GM12878 (cell line): ENCODE data around the gene SHROOM1. TPM values are rescaled to one million over a fixed set of nuclear protein-coding genes. Genes with fewer than 3 reads are reported as not detected.

Source experiments
- ATAC-seq: fragments of 200-7000 bp; cut with Tn5 transposase; 3 replicates; pipeline ENCODE4 v1.9.1; 2020; ENCODE audit warnings: mild to moderate bottlenecking, moderate library complexity
- BruUV-seq: library from RNA; stranded (reverse); fragments of 400-500 nt; replicated peaks from 2 replicates; lab custom pipeline; 2021; lab: Mats Ljungman, UMichigan
- CTCF ChIA-PET: fragments of 300-600 bp; sonication (Branson Sonifier 250); formaldehyde crosslinking; extraction: SDS; loops from one replicate; lab custom pipeline; 2021; ENCODE audit warnings: inconsistent platforms; lab: Yijun Ruan, JAX
- POLR2A ChIA-PET: fragments of 350-600 bp; formaldehyde crosslinking; extraction: SDS; loops from one replicate; lab custom pipeline; 2021; ENCODE audit warnings: inconsistent platforms; lab: Charles Lee
- RAD21 ChIA-PET: fragments of 300-600 bp; sonication (Branson Sonifier 250); formaldehyde crosslinking; loops from one replicate; lab custom pipeline; 2023; ENCODE audit warnings: antibody characterized with exemption; ENCODE audit not compliant: unreplicated experiment; lab: Charles Lee
- SMC1A ChIA-PET: fragments of 300-600 bp; sonication (Branson Sonifier 250); formaldehyde crosslinking; loops from one replicate; lab custom pipeline; 2023; ENCODE audit not compliant: unreplicated experiment, uncharacterized antibody; lab: Charles Lee
- DNase-seq: peaks from one replicate; pipeline ENCODE4 v3.0.0-alpha.2; 2011; ENCODE audit warnings: low read depth, low spot score
- FAIRE-seq: peaks from 3 replicates; lab custom pipeline; 2011; peaks lifted over from hg19 to GRCh38; lab: Jason Lieb, UNC
- H2AFZ ChIP-seq: 2 replicates; pipeline ENCODE4 v1.6.0; 2011; ENCODE audit warnings: low read depth, low read length, control low read depth; ENCODE audit not compliant: control insufficient read depth
- H3K27ac ChIP-seq: 2 replicates; pipeline ENCODE4 v1.5.1; 2011; ENCODE audit warnings: control low read depth; ENCODE audit not compliant: control insufficient read depth, insufficient read depth
- H3K27me3 ChIP-seq, 2 experiments: replicated peaks in 1 of 2; 2 replicates each; pipeline versions ENCODE4 v1.6.0 to v1.6.1; 2011; ENCODE audit warnings: low read length in 1 of 2; ENCODE audit not compliant: control insufficient read depth in 2 of 2, insufficient read depth in 2 of 2
- H3K36me3 ChIP-seq, 2 experiments: 2 replicates each; pipeline ENCODE4 v1.5.1; 2011; ENCODE audit warnings: low read length in 1 of 2; ENCODE audit not compliant: control insufficient read depth in 2 of 2, insufficient read depth in 2 of 2
- H3K4me1 ChIP-seq: 2 replicates; pipeline ENCODE4 v1.6.1; 2011; ENCODE audit warnings: mild to moderate bottlenecking, low read length, moderate library complexity, mixed read lengths; ENCODE audit not compliant: control insufficient read depth, insufficient read depth
- H3K4me2 ChIP-seq: 2 replicates; pipeline ENCODE4 v1.6.0; 2011; ENCODE audit warnings: control low read depth; ENCODE audit not compliant: control insufficient read depth, insufficient read depth
- H3K4me3 ChIP-seq: fragments of 200-600 bp; sonication (generic); 2 replicates; pipeline ENCODE4 v1.5.1; 2016
- H3K79me2 ChIP-seq: 2 replicates; pipeline ENCODE4 v1.6.0; 2011; ENCODE audit warnings: low read length; ENCODE audit not compliant: control insufficient read depth, insufficient read depth
- H3K9ac ChIP-seq: 2 replicates; pipeline ENCODE4 v1.8.0; 2011; ENCODE audit warnings: low read length, control low read depth, mixed read lengths; ENCODE audit not compliant: control insufficient read depth, insufficient read depth
- H3K9me3 ChIP-seq: replicated peaks from 3 replicates; pipeline ENCODE4 v1.5.1; 2011; ENCODE audit warnings: mild to moderate bottlenecking, low read length; ENCODE audit not compliant: control insufficient read depth, insufficient read depth
- H4K20me1 ChIP-seq: 2 replicates; pipeline ENCODE4 v1.6.0; 2011; ENCODE audit not compliant: control insufficient read depth, insufficient read depth
- CHD1 ChIP-seq: IDR thresholded peaks from 2 replicates; pipeline ENCODE4 v1.6.1; 2012; ENCODE audit warnings: low read depth, low read length, improper control_type of control experiment
- EED ChIP-seq: sonication (generic); IDR thresholded peaks from 2 replicates; pipeline ENCODE4 v1.6.1; 2016; ENCODE audit warnings: antibody characterized with exemption, low read depth
- IKZF2 ChIP-seq, 2 experiments: fragments of 450-650 bp; IDR thresholded peaks; 2 replicates each; pipeline ENCODE4 v1.6.1; 2017; ENCODE audit warnings: mild to moderate bottlenecking in 2 of 2, moderate library complexity in 2 of 2
- MLLT1 ChIP-seq: fragments of 450-650 bp; IDR thresholded peaks from 2 replicates; pipeline ENCODE4 v1.6.1; 2016; ENCODE audit warnings: mild to moderate bottlenecking
- MTA2 ChIP-seq: fragments of 450-650 bp; IDR thresholded peaks from 2 replicates; pipeline ENCODE4 v1.6.1; 2016; ENCODE audit warnings: low read depth, mild to moderate bottlenecking, moderate library complexity
- PKNOX1 ChIP-seq: fragments of 450-650 bp; IDR thresholded peaks from 2 replicates; pipeline ENCODE4 v1.6.1; 2016; ENCODE audit warnings: mild to moderate bottlenecking
- RUNX3 ChIP-seq: IDR thresholded peaks from 2 replicates; pipeline ENCODE4 v1.6.1; 2012; ENCODE audit warnings: low read length, inconsistent platforms
- SIX5 ChIP-seq: IDR thresholded peaks from 2 replicates; pipeline ENCODE4 v1.6.1; 2011; ENCODE audit warnings: mild to moderate bottlenecking, low read depth, low read length, moderate library complexity; ENCODE audit not compliant: severe bottlenecking
- TAF1 ChIP-seq: IDR thresholded peaks from 2 replicates; pipeline ENCODE4 v1.6.1; 2011; ENCODE audit warnings: mild to moderate bottlenecking, low read depth, low read length, borderline replicate concordance
- TCF7 ChIP-seq: IDR thresholded peaks from 2 replicates; pipeline ENCODE4 v1.6.1; 2014; ENCODE audit warnings: antibody characterized with exemption, borderline replicate concordance
- ZBTB40 ChIP-seq: fragments of 450-650 bp; IDR thresholded peaks from 2 replicates; pipeline ENCODE4 v1.6.1; 2016; ENCODE audit warnings: mild to moderate bottlenecking, moderate library complexity, borderline replicate concordance
- ZNF687 ChIP-seq: fragments of 450-650 bp; IDR thresholded peaks from 2 replicates; pipeline ENCODE4 v1.6.1; 2017; ENCODE audit warnings: mild to moderate bottlenecking, moderate library complexity
- WGBS: methylation state at CpG from one replicate; pipeline ENCODE4 v1.1.6; 2016; ENCODE audit warnings: low lambda C conversion rate; ENCODE audit not compliant: insufficient replicate concordance, insufficient coverage; ENCODE audit errors: missing lambda C conversion rate; 5-methylcytosine and 5-hydroxymethylcytosine counted together
- in situ Hi-C: fragments of 300-500 bp; cut with MboI; formaldehyde crosslinking; loops from 9 replicates; pipeline ENCODE4 v1.14.3; 2018; ENCODE audit warnings: mixed read lengths
- intact Hi-C: fragments of 100-400 bp; cut with micrococcal nuclease; formaldehyde crosslinking; loops from one replicate; pipeline ENCODE4 v1.14.2; 2022; ENCODE audit not compliant: unreplicated experiment
- polyA plus RNA-seq, 11 experiments: library from polyadenylated mRNA; depleted of rRNA in 4 of 11; unstranded in 6 of 11; stranded (reverse) in 5 of 11; fragments of >200 nt; fragmentation: Nextera tagmentation in 4 of 11; fragmentation: Illumina TruSeq in 1 of 11; extraction: Ambion mirVana in 4 of 11; extraction: Trizol in 1 of 11; gene quantifications; 1 replicate in 1 of 11; 2 replicates in 10 of 11; pipeline versions ENCODE4 v1.2.1 to v1.2.3, GENCODE V29; 2011 to 2016; ENCODE audit warnings: inconsistent platforms in 2 of 11, missing spikeins in 2 of 11, low read depth in 1 of 11
- total RNA-seq, 4 experiments: library from RNA; depleted of rRNA in 3 of 4; stranded (reverse); fragments of >200 nt in 3 of 4; fragmentation: Illumina TruSeq in 1 of 4; extraction: Trizol in 1 of 4; gene quantifications; 2 replicates each; pipeline versions ENCODE4 v1.2.1 to v1.2.3, GENCODE V29; 2013 to 2021

SHROOM1 gene
- total and polyA plus RNA-seq, 10 of the 15 experiments (the other 5 are each of a cell fraction or from before 2014, with no cell fraction given) = 0.05 to 3.9 (median 1.3) TPM

- no peak for TF ChIP-seq PKNOX1
- TF ChIP-seq SIX5 = no peak
These were observed 49.4 kb downstream of the SHROOM1 start (continued) for GRCh38 chr5:132781029-132781428.

GRCh38 chr5:132780577-132780976, 49.9 kb downstream of the SHROOM1 start:
- Histone ChIP-seq H3K36me3 (no peaks in the 10 kb centered on the region), H4K20me1 (no peaks in the 10 kb centered on the region), H3K27me3 (no peaks in the 10 kb centered on the region), H3K9ac (no peak overlapping the region), H3K4me3 (no peak overlapping the region), H3K9me3 (no peaks in the 10 kb centered on the region), H3K27ac (no peak overlapping the region), H3K4me1 (peaks cover 11% of the 10 kb centered on the region), H3K4me2 (no peak overlapping the region), H2AFZ (no peak overlapping the region), H3K79me2 (peaks cover 8% of the 10 kb centered on the region)
- 76% methylated on average over 1 of the region's 1 CpG for WGBS
- ChIA-PET CTCF (interaction anchor here (1.0 to 1.4 kb wide), 3 partner anchors 12 to 40 kb away, joined by 3 to 5 read pairs (median 5); no protein-coding TSS in a partner anchor), POLR2A (no interaction called here), RAD21 (interaction anchor here (1.3 to 1.9 kb wide), 3 partner anchors 11 to 55 kb away, joined by 3 to 7 read pairs (median 3); no protein-coding TSS in a partner anchor), SMC1A (interaction anchor here (1.1 to 7.5 kb wide), 7 partner anchors 9 to 29 kb away, joined by 3 to 88 read pairs (median 6); partner anchors contain the start of gene CCNI2)
- DNase-seq (no peak), FAIRE-seq (peak; percentile 64), ATAC-seq (no peak)
- BruUV-seq = no TSS peak
- intact Hi-C loops (no loop called here), in situ Hi-C loops (no loop called here)
- TF ChIP-seq ZBTB40 (no peak), CHD1 (no peak), MLLT1 (no peak), TCF7 (peak; percentile 58), MTA2 (no peak), ZNF687 (no peak), EED (no peak), RUNX3 (peak; percentile 69), IKZF2 (IDR thresholded peaks at IDR 0.05) (peak in 1 of 2 experiments; percentile 26; a peak in 1 of 4 replicates), TAF1 (no peak)
